Activated naive CD8-positive, alpha-beta T cell treated with anti-CD3 and anti-CD28 coated beads, Interleukin-2, amount 50 U/mL, for 24 hours (primary cell): ENCODE measurements around the gene ZCCHC24.

Experiments used
- ATAC-seq: fragments of 150-1000 bp; cut with Tn5 transposase; one replicate; pipeline ENCODE4 v1.10.0; 2021
- DNase-seq: peaks from one replicate; pipeline ENCODE4 v3.0.0; 2021
- H3K27ac Mint-ChIP-seq: one replicate; pipeline ENCODE4 v1.8.0; 2021; ENCODE audit warnings: mild to moderate bottlenecking, mixed read lengths
- H3K27me3 Mint-ChIP-seq: one replicate; pipeline ENCODE4 v1.8.0; 2021; ENCODE audit warnings: mixed read lengths
- H3K36me3 Mint-ChIP-seq: one replicate; pipeline ENCODE4 v1.8.0; 2021; ENCODE audit warnings: low read depth, mixed read lengths
- H3K4me1 Mint-ChIP-seq: one replicate; pipeline ENCODE4 v1.8.0; 2021; ENCODE audit warnings: mixed read lengths
- H3K4me3 Mint-ChIP-seq: one replicate; pipeline ENCODE4 v1.8.0; 2021; ENCODE audit warnings: mild to moderate bottlenecking, moderate library complexity, mixed read lengths
- H3K9me3 Mint-ChIP-seq: one replicate; pipeline ENCODE4 v1.8.0; 2021; ENCODE audit warnings: mixed read lengths

ZCCHC24 gene

GRCh38 chr10:79479283-79479909, 34.0 kb upstream of the ZCCHC24 start:
- no peaks in the 10 kb centered on the region for H3K36me3 Mint-ChIP-seq
- DNase-seq (no peak), ATAC-seq (no peak)
- no peak overlapping the region for H3K27ac Mint-ChIP-seq
- H3K4me3 Mint-ChIP-seq, result no peak overlapping the region
- H3K27me3 Mint-ChIP-seq, result peaks cover 18% of the 10 kb centered on the region
- H3K4me1 Mint-ChIP-seq, result no peaks in the 10 kb centered on the region
- H3K9me3 Mint-ChIP-seq, result no peaks in the 10 kb centered on the region

GRCh38 chr10:79477456-79477855, 32.0 kb upstream of the ZCCHC24 start:
- Mint-ChIP-seq H3K27ac (no peak overlapping the region), H3K4me3 (no peak overlapping the region), H3K27me3 (peaks cover 20% of the 10 kb centered on the region), H3K9me3 (no peaks in the 10 kb centered on the region), H3K4me1 (no peaks in the 10 kb centered on the region), H3K36me3 (no peaks in the 10 kb centered on the region)
- DNase-seq (no peak), ATAC-seq (no peak)

GRCh38 chr10:79476645-79477044, 31.2 kb upstream of the ZCCHC24 start:
- H3K27ac Mint-ChIP-seq, result no peak overlapping the region
- DNase-seq (no peak), ATAC-seq (no peak)
- no peaks in the 10 kb centered on the region for H3K9me3 Mint-ChIP-seq
- no peak overlapping the region for H3K4me3 Mint-ChIP-seq
- H3K36me3 Mint-ChIP-seq, result no peaks in the 10 kb centered on the region
- peaks cover 22% of the 10 kb centered on the region for H3K27me3 Mint-ChIP-seq
- no peaks in the 10 kb centered on the region for H3K4me1 Mint-ChIP-seq

- Mint-ChIP-seq H3K4me3 (no peak overlapping the region), H3K27ac (no peak overlapping the region), H3K4me1 (no peaks in the 10 kb centered on the region), H3K27me3 (peaks cover 22% of the 10 kb centered on the region), H3K9me3 (no peaks in the 10 kb centered on the region), H3K36me3 (no peaks in the 10 kb centered on the region)
- no peak for DNase-seq
- ATAC-seq, result no peak
Measured at GRCh38 chr10:79475877-79476276, 30.5 kb upstream of the ZCCHC24 start.

- ATAC-seq (no peak), DNase-seq (no peak)
- Mint-ChIP-seq H3K36me3 (no peaks in the 10 kb centered on the region), H3K27ac (no peak overlapping the region), H3K4me1 (no peaks in the 10 kb centered on the region), H3K27me3 (peaks cover 18% of the 10 kb centered on the region), H3K4me3 (no peak overlapping the region), H3K9me3 (no peaks in the 10 kb centered on the region)
Measured at GRCh38 chr10:79475119-79475653, 29.8 kb upstream of the ZCCHC24 start.

- no peaks in the 10 kb centered on the region for H3K36me3 Mint-ChIP-seq
- H3K4me3 Mint-ChIP-seq, result no peak overlapping the region
- DNase-seq (no peak), ATAC-seq (no peak)
- no peak overlapping the region for H3K27ac Mint-ChIP-seq
- no peaks in the 10 kb centered on the region for H3K4me1 Mint-ChIP-seq
- no peaks in the 10 kb centered on the region for H3K9me3 Mint-ChIP-seq
- peaks cover 17% of the 10 kb centered on the region for H3K27me3 Mint-ChIP-seq
Measured at GRCh38 chr10:79473496-79474095, 28.2 kb upstream of the ZCCHC24 start.

GRCh38 chr10:79472951-79473350, 27.5 kb upstream of the ZCCHC24 start:
- no peak for ATAC-seq
- no peak overlapping the region for H3K4me3 Mint-ChIP-seq
- peaks cover 16% of the 10 kb centered on the region for H3K27me3 Mint-ChIP-seq
- no peaks in the 10 kb centered on the region for H3K4me1 Mint-ChIP-seq
- no peak overlapping the region for H3K27ac Mint-ChIP-seq
- H3K36me3 Mint-ChIP-seq, result no peaks in the 10 kb centered on the region
- no peak for DNase-seq
- H3K9me3 Mint-ChIP-seq, result no peaks in the 10 kb centered on the region

- Mint-ChIP-seq H3K9me3 (no peaks in the 10 kb centered on the region), H3K4me1 (no peaks in the 10 kb centered on the region), H3K27me3 (peaks cover 14% of the 10 kb centered on the region), H3K27ac (no peak overlapping the region), H3K36me3 (no peaks in the 10 kb centered on the region), H3K4me3 (no peak overlapping the region)
- ATAC-seq (no peak), DNase-seq (no peak)
Measured at GRCh38 chr10:79472449-79472848, 27.0 kb upstream of the ZCCHC24 start.

GRCh38 chr10:79471776-79472175, 26.4 kb upstream of the ZCCHC24 start:
- H3K9me3 Mint-ChIP-seq, result no peaks in the 10 kb centered on the region
- ATAC-seq (no peak), DNase-seq (no peak)
- H3K4me1 Mint-ChIP-seq, result no peaks in the 10 kb centered on the region
- no peak overlapping the region for H3K27ac Mint-ChIP-seq
- no peaks in the 10 kb centered on the region for H3K36me3 Mint-ChIP-seq
- no peak overlapping the region for H3K4me3 Mint-ChIP-seq
- H3K27me3 Mint-ChIP-seq, result peaks cover 10% of the 10 kb centered on the region

GRCh38 chr10:79470096-79470495, 24.7 kb upstream of the ZCCHC24 start:
- Mint-ChIP-seq H3K36me3 (no peaks in the 10 kb centered on the region), H3K27me3 (peaks cover 4% of the 10 kb centered on the region), H3K9me3 (no peaks in the 10 kb centered on the region), H3K4me1 (no peaks in the 10 kb centered on the region), H3K27ac (no peak overlapping the region), H3K4me3 (no peak overlapping the region)
- no peak for ATAC-seq
- no peak for DNase-seq

- H3K36me3 Mint-ChIP-seq, result no peaks in the 10 kb centered on the region
- no peak overlapping the region for H3K27ac Mint-ChIP-seq
- ATAC-seq (no peak), DNase-seq (no peak)
- no peaks in the 10 kb centered on the region for H3K4me1 Mint-ChIP-seq
- no peaks in the 10 kb centered on the region for H3K9me3 Mint-ChIP-seq
- H3K4me3 Mint-ChIP-seq, result no peak overlapping the region
- H3K27me3 Mint-ChIP-seq, result peaks cover 4% of the 10 kb centered on the region
Measured at GRCh38 chr10:79468841-79469585, 23.6 kb upstream of the ZCCHC24 start.

GRCh38 chr10:79468015-79468560, 22.7 kb upstream of the ZCCHC24 start:
- ATAC-seq, result no peak

GRCh38 chr10:79465341-79465740, 19.9 kb upstream of the ZCCHC24 start:
- no peak for DNase-seq
- H3K27ac Mint-ChIP-seq, result no peak overlapping the region
- H3K4me3 Mint-ChIP-seq, result no peak overlapping the region

More at GRCh38 chr10:79468015-79468560, 22.7 kb upstream of the ZCCHC24 start:
- no peaks in the 10 kb centered on the region for H3K36me3 Mint-ChIP-seq
- H3K4me3 Mint-ChIP-seq, result no peak overlapping the region
- no peak for DNase-seq
- no peaks in the 10 kb centered on the region for H3K4me1 Mint-ChIP-seq
- H3K27me3 Mint-ChIP-seq, result peaks cover 3% of the 10 kb centered on the region
- no peaks in the 10 kb centered on the region for H3K9me3 Mint-ChIP-seq
- H3K27ac Mint-ChIP-seq, result no peak overlapping the region

GRCh38 chr10:79463578-79464496, 18.4 kb upstream of the ZCCHC24 start:
- no peaks in the 10 kb centered on the region for H3K9me3 Mint-ChIP-seq
- DNase-seq, result no peak
- peaks cover 2% of the 10 kb centered on the region for H3K27me3 Mint-ChIP-seq
- no peaks in the 10 kb centered on the region for H3K36me3 Mint-ChIP-seq
- ATAC-seq, result no peak
- H3K27ac Mint-ChIP-seq, result no peak overlapping the region
- no peak overlapping the region for H3K4me3 Mint-ChIP-seq
- no peaks in the 10 kb centered on the region for H3K4me1 Mint-ChIP-seq

More at GRCh38 chr10:79465341-79465740, 19.9 kb upstream of the ZCCHC24 start:
- no peak for ATAC-seq
- Mint-ChIP-seq H3K36me3 (no peaks in the 10 kb centered on the region), H3K4me1 (no peaks in the 10 kb centered on the region), H3K9me3 (no peaks in the 10 kb centered on the region), H3K27me3 (no peaks in the 10 kb centered on the region)
